D341Med (cell line): Measurements from ENCODE around the gene COX7A1.

ENCODE experiments used
- DNase-seq: peaks from one replicate; pipeline ENCODE4 v3.0.0; 2012; ENCODE audit warnings: low spot score

COX7A1 gene

DNA sequence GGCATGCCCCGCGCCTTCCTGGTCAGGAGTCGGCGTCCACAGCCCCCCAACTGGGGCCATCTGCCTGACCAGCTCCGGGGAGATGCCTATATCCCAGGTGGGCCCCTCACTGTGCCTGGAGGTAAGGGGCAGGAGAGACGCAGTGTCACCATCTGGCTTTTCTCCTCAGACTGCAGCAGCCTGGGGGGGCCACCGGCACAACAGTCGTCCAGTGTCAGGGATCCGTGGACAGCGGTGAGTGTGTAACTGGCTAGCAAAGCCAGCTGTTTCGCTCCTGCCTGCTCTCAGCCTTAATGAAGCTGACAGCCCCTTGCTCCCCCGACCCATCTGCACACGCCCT, 41.1 kb downstream of the COX7A1 start:
- no peak for DNase-seq

DNA sequence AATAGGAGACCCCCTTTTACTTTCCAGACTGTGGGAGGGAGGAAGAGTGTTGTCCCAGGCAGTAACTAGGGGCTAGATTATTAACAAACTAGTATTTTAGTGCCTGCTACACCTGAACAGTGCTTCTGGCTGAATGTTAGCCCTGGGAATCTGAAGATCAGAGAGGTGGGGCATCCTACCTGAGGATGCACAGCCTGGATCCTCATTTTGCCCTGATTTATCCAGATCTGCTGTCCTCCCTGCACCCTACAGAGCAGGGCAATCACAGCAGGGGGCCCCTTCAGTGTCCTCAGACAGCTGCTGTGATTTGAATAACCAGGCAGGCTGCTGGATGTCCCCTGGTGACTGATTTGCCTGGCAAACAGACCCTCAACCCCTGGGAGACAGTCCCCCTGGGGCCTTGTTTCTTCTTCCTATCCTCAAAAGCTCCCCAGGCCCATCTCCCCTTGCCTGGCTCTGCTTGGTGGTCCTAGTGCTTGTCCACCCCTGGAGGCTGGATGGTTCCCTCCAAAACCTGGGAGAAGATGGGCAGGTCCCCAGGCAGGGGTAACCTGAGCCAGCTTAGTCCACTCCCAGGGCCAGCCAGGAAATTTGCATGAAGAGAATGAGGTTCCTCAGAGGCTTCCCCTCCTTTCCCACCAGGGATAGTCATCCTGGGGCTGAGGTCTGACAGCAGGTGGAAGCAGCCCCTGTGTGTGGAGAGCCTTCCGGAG, 41.6 kb downstream of the COX7A1 start, which contains the start of gene OVOL3:
TSS of gene OVOL3 (plus strand) at position 657 of the 713 bp plus-strand sequence. CDS start 60 bp downstream, outside the sequence.
- no peak for DNase-seq

DNA sequence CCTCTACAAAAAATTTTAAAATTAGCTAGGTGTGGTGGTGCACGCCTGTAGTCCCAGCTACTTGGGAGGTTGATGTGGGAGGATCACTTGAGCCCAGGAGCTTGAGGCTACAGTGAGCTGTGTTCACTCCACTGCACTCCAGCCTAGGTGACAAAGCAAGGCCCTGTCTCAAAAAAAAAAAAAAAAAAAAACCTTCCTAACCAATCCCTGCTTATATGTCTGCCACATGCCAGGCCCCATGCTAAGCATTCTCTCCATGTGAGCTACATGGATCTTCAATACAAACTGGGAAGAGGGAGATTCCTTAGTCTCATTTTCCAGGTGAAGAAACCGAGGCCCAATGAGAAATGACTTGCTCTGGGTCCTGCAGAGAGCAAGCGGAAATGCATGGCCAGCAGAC, 43.6 kb downstream of the COX7A1 start:
- DNase-seq, result no peak

GRCh38 chr19:36106991-36107390, 45.3 kb downstream of the COX7A1 start:
- no peak for DNase-seq

DNA sequence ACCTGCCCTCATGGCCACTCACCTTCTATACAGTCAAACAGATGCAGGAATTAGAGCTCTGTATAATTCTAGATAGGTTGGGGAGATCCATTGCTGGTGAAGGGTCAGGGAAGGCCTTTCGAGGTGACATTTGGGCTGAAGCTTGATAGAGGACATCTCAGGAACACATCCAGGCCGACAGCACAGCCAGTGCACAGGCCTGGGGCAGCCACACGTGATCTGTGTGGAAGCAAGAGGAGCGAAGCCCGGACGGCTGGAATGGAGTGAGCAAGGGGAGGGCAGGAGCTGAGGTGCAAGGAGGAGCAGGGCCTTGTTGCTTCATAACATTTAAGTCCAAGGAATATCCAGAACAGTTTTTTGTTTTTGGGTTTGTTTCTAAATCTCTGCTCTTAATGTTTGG, 45.8 kb downstream of the COX7A1 start:
- DNase-seq, result no peak

- no peak for DNase-seq
Observed at GRCh38 chr19:36103842-36104552, 48.2 kb downstream of the COX7A1 start.

- no peak for DNase-seq
Observed at GRCh38 chr19:36103040-36103626, 49.1 kb downstream of the COX7A1 start.

GRCh38 chr19:36101550-36102327, 50.5 kb downstream of the COX7A1 start:
- DNase-seq, result no peak
